H1 (cell line): ENCODE results near the gene PNLDC1. TPM values are rescaled to one million over a fixed set of nuclear protein-coding genes. Genes with fewer than 3 reads are reported as not detected.

Experiments used
- CTCF ChIA-PET: fragments of 300-600 bp; sonication (Branson Sonifier 250); formaldehyde crosslinking; loops from one replicate; lab custom pipeline; 2021; ENCODE audit not compliant: partially characterized antibody; lab: Charles Lee
- POLR2A ChIA-PET: fragments of 300-600 bp; sonication (Branson Sonifier 250); formaldehyde crosslinking; loops from one replicate; lab custom pipeline; 2021; ENCODE audit warnings: inconsistent platforms; ENCODE audit not compliant: partially characterized antibody; lab: Charles Lee
- DNase-seq, 2 experiments: peaks; one replicate each; pipeline versions ENCODE4 v3.0.0 to v3.0.0-alpha.2; 2010 to 2022; ENCODE audit warnings: low spot score in 2 of 2, low read depth in 1 of 2, mixed read lengths in 1 of 2
- FAIRE-seq: peaks from 2 replicates; lab custom pipeline; 2011; peaks lifted over from hg19 to GRCh38; lab: Jason Lieb, UNC
- H2AFZ ChIP-seq: 2 replicates; pipeline ENCODE4 v1.8.1; 2012; ENCODE audit warnings: low read length, inconsistent platforms
- H2AK5ac ChIP-seq: 2 replicates; pipeline ENCODE4 v1.6.1; 2013; ENCODE audit warnings: low read depth, low read length
- H2BK120ac ChIP-seq: replicated peaks from 2 replicates; pipeline ENCODE3; 2013; ENCODE audit warnings: low read depth, low read length, inconsistent platforms
- H2BK12ac ChIP-seq: 2 replicates; pipeline ENCODE4 v1.6.1; 2013; ENCODE audit warnings: low read depth, low read length
- H2BK15ac ChIP-seq: 2 replicates; pipeline ENCODE4 v1.6.1; 2013; ENCODE audit warnings: low read length
- H2BK20ac ChIP-seq: 2 replicates; pipeline ENCODE4 v1.6.1; 2013; ENCODE audit warnings: low read length
- H2BK5ac ChIP-seq: 2 replicates; pipeline ENCODE4 v1.6.1; 2013; ENCODE audit warnings: low read depth, low read length
- H3K14ac ChIP-seq: 2 replicates; pipeline ENCODE4 v1.6.1; 2013; ENCODE audit warnings: inconsistent platforms; ENCODE audit not compliant: insufficient read length
- H3K18ac ChIP-seq: 2 replicates; pipeline ENCODE4 v1.6.1; 2013; ENCODE audit warnings: low read length; ENCODE audit errors: extremely low read depth
- H3K23ac ChIP-seq: 2 replicates; pipeline ENCODE4 v1.6.1; 2013; ENCODE audit warnings: inconsistent platforms; ENCODE audit not compliant: insufficient read length
- H3K23me2 ChIP-seq: 2 replicates; pipeline ENCODE4 v1.6.1; 2013; ENCODE audit warnings: low read depth, low read length
- H3K27ac ChIP-seq: 2 replicates; pipeline ENCODE4 v1.6.1; 2011; ENCODE audit warnings: low read depth, low read length, inconsistent platforms
- H3K27me3 ChIP-seq, 4 experiments: replicated peaks in 1 of 4; 1 replicate in 1 of 4; 2 replicates in 3 of 4; pipeline versions ENCODE4 v1.6.1 to v1.8.1; 2011 to 2013; ENCODE audit warnings: low read length in 3 of 4, mild to moderate bottlenecking in 3 of 4, inconsistent platforms in 2 of 4, mixed read lengths in 2 of 4, moderate library complexity in 1 of 4; ENCODE audit not compliant: control insufficient read depth in 3 of 4, insufficient read depth in 3 of 4; ENCODE audit errors: extremely low read depth in 1 of 4
- H3K36me3 ChIP-seq, 4 experiments: 2 replicates each; pipeline versions ENCODE4 v1.6.1 to v1.8.1; 2011 to 2013; ENCODE audit warnings: mild to moderate bottlenecking in 4 of 4, low read length in 3 of 4, moderate library complexity in 2 of 4, control low read depth in 1 of 4, inconsistent platforms in 1 of 4; ENCODE audit not compliant: insufficient read depth in 4 of 4, control insufficient read depth in 2 of 4
- H3K4ac ChIP-seq: replicated peaks from 2 replicates; pipeline ENCODE3; 2013; ENCODE audit warnings: low read length, low read depth, mixed read lengths, inconsistent platforms; ENCODE audit not compliant: insufficient read length
- H3K4me1 ChIP-seq, 4 experiments: replicated peaks in 1 of 4; 1 replicate in 1 of 4; 2 replicates in 3 of 4; pipeline versions ENCODE4 v1.6.1 to v1.8.1; 2011 to 2013; ENCODE audit warnings: low read length in 3 of 4, inconsistent platforms in 2 of 4, mixed read lengths in 1 of 4; ENCODE audit not compliant: insufficient read depth in 4 of 4, control insufficient read depth in 3 of 4
- H3K4me2 ChIP-seq, 2 experiments: 2 replicates each; pipeline versions ENCODE4 v1.6.1 to v1.8.1; 2011 to 2013; ENCODE audit warnings: low read depth in 2 of 2, low read length in 2 of 2, control low read depth in 1 of 2, inconsistent platforms in 1 of 2, mild to moderate bottlenecking in 1 of 2; ENCODE audit not compliant: insufficient read depth in 1 of 2
- H3K4me3 ChIP-seq, 4 experiments: fragments of 200-600, 300-600 bp in 1 of 4; sonication (generic), shearing (Covaris generic), sonication (Bioruptor Twin) in 1 of 4; 2 replicates each; pipeline versions ENCODE4 v1.5.1 to v1.8.1; 2011 to 2016; ENCODE audit warnings: low read length in 4 of 4, low read depth in 3 of 4, control low read depth in 2 of 4, inconsistent platforms in 2 of 4, mild to moderate bottlenecking in 2 of 4, mixed read lengths in 1 of 4, moderate library complexity in 1 of 4; ENCODE audit not compliant: insufficient read depth in 2 of 4; ENCODE audit errors: extremely low read depth in 1 of 4
- H3K56ac ChIP-seq: replicated peaks from 2 replicates; pipeline ENCODE3; 2013; ENCODE audit warnings: low read depth, mild to moderate bottlenecking, mixed read lengths, low read length, inconsistent platforms; ENCODE audit not compliant: insufficient read length
- H3K79me1 ChIP-seq: 2 replicates; pipeline ENCODE4 v1.6.1; 2013; ENCODE audit warnings: low read depth, low read length, control low read depth
- H3K79me2 ChIP-seq, 2 experiments: 2 replicates each; pipeline versions ENCODE4 v1.6.1 to v1.8.1; 2012 to 2013; ENCODE audit warnings: low read length in 2 of 2, mild to moderate bottlenecking in 2 of 2, inconsistent platforms in 1 of 2; ENCODE audit not compliant: insufficient read depth in 2 of 2, control insufficient read depth in 1 of 2
- H3K9ac ChIP-seq, 4 experiments: replicated peaks in 1 of 4; 1 replicate in 1 of 4; 2 replicates in 3 of 4; pipeline versions ENCODE4 v1.6.1 to v1.8.1; 2011 to 2013; ENCODE audit warnings: low read depth in 3 of 4, low read length in 3 of 4, control low read depth in 2 of 4, mild to moderate bottlenecking in 2 of 4, moderate library complexity in 2 of 4, inconsistent platforms in 1 of 4; ENCODE audit errors: extremely low read depth in 1 of 4
- H3K9me3 ChIP-seq, 2 experiments: 2 replicates each; pipeline versions ENCODE4 v1.6.1 to v1.8.1; 2012 to 2013; ENCODE audit warnings: mild to moderate bottlenecking in 2 of 2, moderate library complexity in 2 of 2, control low read depth in 1 of 2, inconsistent platforms in 1 of 2, low read depth in 1 of 2, low read length in 1 of 2, mixed read lengths in 1 of 2; ENCODE audit not compliant: insufficient read depth in 2 of 2
- H4K20me1 ChIP-seq, 2 experiments: replicated peaks in 1 of 2; 2 replicates each; pipeline versions ENCODE3 to v1.8.1; 2011 to 2013; ENCODE audit warnings: inconsistent platforms in 2 of 2, low read length in 2 of 2, mild to moderate bottlenecking in 1 of 2; ENCODE audit not compliant: insufficient read depth in 2 of 2, control insufficient read depth in 1 of 2
- H4K5ac ChIP-seq: 2 replicates; pipeline ENCODE4 v1.6.1; 2013; ENCODE audit warnings: low read length, low read depth, mixed read lengths, inconsistent platforms; ENCODE audit not compliant: insufficient read length
- H4K8ac ChIP-seq: 2 replicates; pipeline ENCODE4 v1.8.0; 2013; ENCODE audit warnings: mild to moderate bottlenecking, moderate library complexity, low read length, inconsistent platforms; ENCODE audit not compliant: insufficient read depth; ENCODE audit errors: extremely low read depth
- H4K91ac ChIP-seq: replicated peaks from 2 replicates; pipeline ENCODE3; 2013; ENCODE audit warnings: low read length, mixed read lengths, inconsistent platforms; ENCODE audit not compliant: insufficient read length
- NANOG ChIP-seq: IDR thresholded peaks from 2 replicates; pipeline ENCODE4 v1.6.1; 2011; ENCODE audit warnings: low read length, low read depth, mild to moderate bottlenecking, inconsistent platforms; ENCODE audit not compliant: insufficient read depth, poor library complexity, severe bottlenecking
- POLR2AphosphoS5 ChIP-seq: IDR thresholded peaks from 2 replicates; pipeline ENCODE4 v1.6.1; 2011; ENCODE audit warnings: low read depth, low read length
- WGBS, 2 experiments: shearing (Covaris generic) in 1 of 2; methylation state at CpG; one replicate each; pipeline versions ENCODE4 v1.1.6 to v1.1.7; 2013 to 2015; ENCODE audit warnings: low lambda C conversion rate in 2 of 2, mixed read lengths in 2 of 2, inconsistent platforms in 1 of 2, low coverage in 1 of 2, missing lambda C conversion rate in 1 of 2; ENCODE audit not compliant: insufficient replicate concordance in 2 of 2, insufficient coverage in 1 of 2, insufficient read length in 1 of 2; ENCODE audit errors: extremely low coverage in 1 of 2, missing lambda C conversion rate in 1 of 2; 5-methylcytosine and 5-hydroxymethylcytosine counted together
- polyA plus RNA-seq, 7 experiments: library from polyadenylated mRNA; depleted of rRNA in 3 of 7; stranded (reverse) in 5 of 7; unstranded in 2 of 7; fragments of >200 nt in 5 of 7; fragments of 200-250 nt in 2 of 7; gene quantifications; 1 replicate in 5 of 7; 2 replicates in 1 of 7; 4 replicates in 1 of 7; pipeline versions ENCODE4 v1.2.1 to v1.2.3, GENCODE V29; 2011 to 2013; ENCODE audit warnings: missing spikeins in 2 of 7, mixed read lengths in 2 of 7
- total RNA-seq: library from RNA; stranded (reverse); fragmentation: NEBNext Ultra II Directional; extraction: Animal tissue kit (Norgen Biotek cat#: 25700); gene quantifications from 2 replicates; pipeline ENCODE4 v1.2.1, GENCODE V29; 2021

The PNLDC1 gene
- total and polyA plus RNA-seq, 2 of the 8 experiments (the other 6 are each of a cell fraction or from before 2014, with no cell fraction given): 0.15 to 0.34 TPM

DNA sequence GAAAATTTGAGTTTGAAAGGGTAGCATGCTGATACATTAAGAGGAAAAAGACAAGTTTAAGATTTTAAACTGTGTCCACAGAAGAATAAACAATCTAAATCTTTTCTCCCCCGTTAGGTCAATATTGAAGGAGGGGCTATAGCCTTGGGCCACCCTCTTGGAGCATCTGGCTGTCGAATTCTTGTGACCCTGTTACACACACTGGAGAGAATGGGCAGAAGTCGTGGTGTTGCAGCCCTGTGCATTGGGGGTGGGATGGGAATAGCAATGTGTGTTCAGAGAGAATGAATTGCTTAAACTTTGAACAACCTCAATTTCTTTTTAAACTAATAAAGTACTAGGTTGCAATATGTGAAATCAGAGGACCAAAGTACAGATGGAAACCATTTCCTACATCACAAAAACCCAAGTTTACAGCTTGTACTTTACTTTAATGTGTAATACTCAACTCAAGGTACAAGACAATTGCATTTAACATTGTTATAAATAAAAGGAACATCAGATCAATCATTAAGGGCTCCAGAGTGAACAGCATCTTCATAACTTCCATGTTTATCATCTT lies 21.5 kb upstream of the PNLDC1 start:
- peaks cover 43 to 97% (median 83%) of the 10 kb centered on the region in 4 experiments for H3K36me3 ChIP-seq
- no peak overlapping the region; the same call in 1 of the 2 replicates for H4K8ac ChIP-seq
- no peak overlapping the region for H3K4ac ChIP-seq
- ChIA-PET POLR2A (interaction anchor here (1.4 to 6.5 kb wide), 3 partner anchors 8 to 16 kb away, joined by 4 to 38 read pairs (median 4); partner anchors contain the start of gene ACAT2), CTCF (no interaction called here)
- DNase-seq: no peak
- H3K79me2 ChIP-seq: peaks cover 0 to 5% of the 10 kb centered on the region in 2 experiments; a peak in 3 of 4 replicates
- H3K79me1 ChIP-seq: 0 out of 2 replicates have a peak, but pooled peaks cover 2% of the 10 kb centered on the region
- no peak overlapping the region for H3K14ac ChIP-seq
- no peak overlapping the region for H3K4me3 ChIP-seq
- no peak overlapping the region for H2BK20ac ChIP-seq
- H2BK5ac ChIP-seq: no peak overlapping the region
- no peak overlapping the region for H3K18ac ChIP-seq
- H3K23ac ChIP-seq: no peak overlapping the region
- FAIRE-seq: no peak
- peaks cover 6 to 15% of the 10 kb centered on the region in 2 experiments for H4K20me1 ChIP-seq
- no peak for TF ChIP-seq NANOG
- peak; percentile 68 for TF ChIP-seq POLR2AphosphoS5
- H4K5ac ChIP-seq: no peak overlapping the region
- no peak overlapping the region for H2BK15ac ChIP-seq
- H2AK5ac ChIP-seq: no peak overlapping the region
- no peaks in the 10 kb centered on the region for H3K9me3 ChIP-seq
- WGBS, 2 experiments: 87% methylated on average over 3 of the region's 3 CpGs; no CpG with 5 or more reads in 1 of the 2 experiments
- H2AFZ ChIP-seq: no peak overlapping the region
- H3K27ac ChIP-seq: no peak overlapping the region
- H2BK12ac ChIP-seq: no peak overlapping the region
- H3K23me2 ChIP-seq: no peaks in the 10 kb centered on the region
- no peak overlapping the region for H4K91ac ChIP-seq
- H3K56ac ChIP-seq: no peak overlapping the region
- no peak overlapping the region for H3K9ac ChIP-seq
- no peak overlapping the region for H2BK120ac ChIP-seq
- no peaks in the 10 kb centered on the region for H3K4me1 ChIP-seq
- H3K4me2 ChIP-seq: no peak overlapping the region
- peaks cover 0 to 1% (median 0%) of the 10 kb centered on the region in 4 experiments; a peak in 1 of 7 replicates for H3K27me3 ChIP-seq
